Measurements from ENCODE around the gene KRTAP1-4. TPM values are rescaled to one million over a fixed set of nuclear protein-coding genes. Genes with fewer than 3 reads are reported as not detected.
"Not testable (repeated sequence)": the region's sequence is repeated elsewhere in the genome, so short reads cannot be mapped to it uniquely, and the experiment has no call there.

Gene KRTAP1-4
- total RNA-seq, 4 donors from 2014 or later, result not detected

- TF ChIP-seq CTCF (IDR thresholded peaks at IDR 0.05) (no peak), POLR2A (IDR thresholded peaks at IDR 0.05) (no peak)
- Histone ChIP-seq H3K4me1 (no peaks in the 10 kb centered on the region), H3K27me3 (peaks cover 0 to 15% (median 0%) of the 10 kb centered on the region in 4 donors), H3K9me3 (no peaks in the 10 kb centered on the region), H3K36me3 (no peaks in the 10 kb centered on the region), H3K4me3 (no peak overlapping the region), H3K27ac (no peak overlapping the region)
- intact Hi-C loops (cut with DNase I), result no loop called here
- WGBS, 2 donors, result 56 to 91% methylated on average over 1 of the region's 1 CpG
- DNase-seq, result no peak
These were observed 32.0 kb upstream of the KRTAP1-4 start for GRCh38 chr17:41061964-41062363.

GRCh38 chr17:41060052-41060604 lies 30.1 kb upstream of the KRTAP1-4 start, which contains the start of gene KRTAP2-3:
Gene KRTAP2-3 (minus strand): TSS chr17:41060114. CDS start chr17:41060050, 64 bp downstream.
- Histone ChIP-seq H3K27ac (no peak within 1 kb of the TSS), H3K36me3 (no peaks in the 10 kb centered on the region), H3K27me3 (peaks cover 0 to 15% (median 0%) of the 10 kb centered on the region in 4 donors), H3K9me3 (no peaks in the 10 kb centered on the region), H3K4me1 (no peaks in the 10 kb centered on the region), H3K4me3 (no peak within 1 kb of the TSS)
- TF ChIP-seq CTCF (IDR thresholded peaks at IDR 0.05), result no peak
- no peak for TF ChIP-seq POLR2A (IDR thresholded peaks at IDR 0.05)
- 56 to 74% methylated on average over 6 of the region's 6 CpGs for WGBS, 2 donors
- DNase-seq, result no peak
- intact Hi-C loops (cut with DNase I), result no loop called here

GRCh38 chr17:41059276-41060051 lies 29.5 kb upstream of the KRTAP1-4 start:
- H3K36me3 ChIP-seq; H3K4me1 ChIP-seq; H3K9me3 ChIP-seq; H3K4me3 ChIP-seq; H3K27ac ChIP-seq; DNase-seq; intact Hi-C loops (cut with DNase I): not testable (repeated sequence)
- WGBS, 2 donors, result 32 to 46% methylated on average over 4 to 8 of the region's 31 CpGs
- H3K27me3 ChIP-seq, result peaks cover 0 to 15% (median 0%) of the 10 kb centered on the region in 4 donors

GRCh38 chr17:41058741-41059140 lies 28.7 kb upstream of the KRTAP1-4 start:
- H3K4me1 ChIP-seq, result no peaks in the 10 kb centered on the region
- H3K36me3 ChIP-seq, result no peaks in the 10 kb centered on the region
- no peak overlapping the region for H3K4me3 ChIP-seq
- WGBS, 2 donors, result 87 to 89% methylated on average over 5 of the region's 5 CpGs
- H3K9me3 ChIP-seq, result no peaks in the 10 kb centered on the region
- TF ChIP-seq CTCF (IDR thresholded peaks at IDR 0.05) (no peak), POLR2A (IDR thresholded peaks at IDR 0.05) (no peak)
- no peak overlapping the region for H3K27ac ChIP-seq
- intact Hi-C loops (cut with DNase I), result no loop called here
- peaks cover 0 to 15% (median 0%) of the 10 kb centered on the region in 4 donors for H3K27me3 ChIP-seq
- DNase-seq, result no peak

GRCh38 chr17:41057547-41057946 lies 27.6 kb upstream of the KRTAP1-4 start:
- Histone ChIP-seq H3K9me3 (no peaks in the 10 kb centered on the region), H3K27me3 (peaks cover 0 to 15% (median 0%) of the 10 kb centered on the region in 4 donors), H3K36me3 (no peaks in the 10 kb centered on the region), H3K4me3 (no peak overlapping the region), H3K4me1 (no peaks in the 10 kb centered on the region), H3K27ac (no peak overlapping the region)
- WGBS, 2 donors, result 89 to 93% methylated on average over 1 of the region's 1 CpG
- TF ChIP-seq POLR2A (IDR thresholded peaks at IDR 0.05) (no peak), CTCF (IDR thresholded peaks at IDR 0.05) (no peak)
- intact Hi-C loops (cut with DNase I), result no loop called here
- DNase-seq, result no peak

- H3K27ac ChIP-seq; intact Hi-C loops (cut with DNase I); H3K36me3 ChIP-seq; H3K9me3 ChIP-seq; H3K4me1 ChIP-seq; H3K4me3 ChIP-seq; DNase-seq: not testable (repeated sequence)
- WGBS, 2 donors, result 38 to 59% methylated on average over 1 of the region's 6 CpGs
- H3K27me3 ChIP-seq, result peaks cover 0 to 15% (median 0%) of the 10 kb centered on the region in 4 donors
These were observed 25.1 kb upstream of the KRTAP1-4 start, which contains the start of gene KRTAP2-2 for GRCh38 chr17:41055130-41055529. Gene KRTAP2-2 (minus strand): TSS chr17:41055230. CDS start chr17:41055211, 19 bp downstream.

- DNase-seq; H3K4me1 ChIP-seq; H3K36me3 ChIP-seq; H3K4me3 ChIP-seq; H3K27ac ChIP-seq; H3K9me3 ChIP-seq; intact Hi-C loops (cut with DNase I): not testable (repeated sequence)
- H3K27me3 ChIP-seq, result peaks cover 0 to 15% (median 0%) of the 10 kb centered on the region in 4 donors
- 81 to 84% methylated on average over 7 of the region's 9 CpGs for WGBS, 2 donors
These were observed 24.6 kb upstream of the KRTAP1-4 start for GRCh38 chr17:41054556-41054955.
